Stimulated activated effector memory CD8-positive, alpha-beta T cell treated with anti-CD3 and anti-CD28 coated beads, Interleukin-12 subunit alpha, Interleukin-12 subunit beta, amount 100 ng/mL, for 72 hours (primary cell): Measurements from ENCODE around the gene MAML3.
A peak's percentile ranks its signal among the peaks of the same experiment; 100 is the strongest.

Experiments used
- ATAC-seq: fragments of 150-1000 bp; cut with Tn5 transposase; 2 replicates; pipeline ENCODE4 v1.10.0; 2021
- DNase-seq, 2 donors: peaks; one replicate each; pipeline ENCODE4 v3.0.0; 2021 to 2022; ENCODE audit warnings: low spot score in 2 of 2
- H3K27ac Mint-ChIP-seq: one replicate; pipeline ENCODE4 v1.8.0; 2022; ENCODE audit warnings: mild to moderate bottlenecking, mixed read lengths
- H3K36me3 Mint-ChIP-seq: one replicate; pipeline ENCODE4 v1.8.0; 2022; ENCODE audit warnings: mild to moderate bottlenecking, mixed read lengths
- H3K4me1 Mint-ChIP-seq: one replicate; pipeline ENCODE4 v1.8.0; 2022; ENCODE audit warnings: mixed read lengths
- H3K4me3 Mint-ChIP-seq: one replicate; pipeline ENCODE4 v1.8.0; 2022; ENCODE audit warnings: mild to moderate bottlenecking, mixed read lengths
- H3K9me3 Mint-ChIP-seq: one replicate; pipeline ENCODE4 v1.8.0; 2022; ENCODE audit warnings: mixed read lengths

The MAML3 gene

DNA sequence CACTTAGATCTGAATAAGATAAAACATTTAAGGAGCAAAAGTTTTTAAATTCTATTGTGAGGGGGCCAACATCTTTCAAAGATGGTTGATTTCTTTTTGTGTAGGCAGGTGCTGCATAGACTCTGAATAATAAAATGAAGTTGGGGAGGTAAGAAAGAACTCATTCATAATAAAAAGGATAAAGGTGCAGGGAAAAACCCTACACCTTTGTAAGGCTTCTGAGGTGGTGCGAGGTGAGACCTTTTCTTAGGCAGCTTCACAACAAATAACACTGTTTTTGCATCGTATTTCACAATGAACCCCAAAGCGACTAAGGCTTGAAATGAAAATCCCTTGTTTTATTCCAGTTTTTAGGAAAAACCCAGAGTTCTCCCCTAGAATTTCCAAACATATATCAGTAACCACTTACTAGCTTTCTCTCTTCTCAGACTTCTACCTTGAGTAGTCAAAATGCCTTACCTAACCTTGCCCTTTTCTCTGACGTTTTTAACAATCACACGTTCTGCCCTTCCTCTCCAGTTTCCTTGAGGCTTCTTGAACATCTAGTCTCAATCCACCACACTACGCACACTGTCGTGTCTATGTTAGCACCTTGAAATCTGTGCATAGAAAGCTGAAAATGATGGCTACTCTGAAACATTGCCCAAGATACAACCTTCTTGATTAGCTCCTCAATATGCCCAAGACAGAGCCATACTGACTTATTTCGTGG is 30.2 kb downstream of the MAML3 start:
- H3K9me3 Mint-ChIP-seq: no peaks in the 10 kb centered on the region
- no peaks in the 10 kb centered on the region for H3K36me3 Mint-ChIP-seq
- H3K4me3 Mint-ChIP-seq: no peak overlapping the region
- no peak for ATAC-seq
- DNase-seq: no peak
- H3K27ac Mint-ChIP-seq: no peak overlapping the region
- no peaks in the 10 kb centered on the region for H3K4me1 Mint-ChIP-seq

DNA sequence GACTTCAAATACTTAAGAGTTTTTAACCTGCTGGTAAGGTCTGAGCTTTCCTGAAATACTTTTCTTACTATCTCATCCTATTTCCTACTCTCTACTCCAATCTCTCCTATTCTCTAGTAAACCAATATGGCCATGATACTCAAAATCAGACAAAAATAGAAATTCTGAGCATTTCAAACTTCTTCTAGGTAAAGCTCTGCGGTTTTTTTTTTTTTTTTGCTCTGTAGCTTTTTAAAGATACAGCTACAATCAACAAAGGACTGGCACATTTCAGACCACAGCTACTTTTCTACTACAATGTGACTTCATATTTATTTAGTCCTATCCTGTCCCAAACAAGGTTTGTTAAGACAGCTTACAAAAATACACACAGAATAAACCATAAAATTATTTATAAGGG is 31.1 kb downstream of the MAML3 start:
- no peak overlapping the region for H3K4me3 Mint-ChIP-seq
- no peaks in the 10 kb centered on the region for H3K9me3 Mint-ChIP-seq
- no peak overlapping the region for H3K27ac Mint-ChIP-seq
- H3K36me3 Mint-ChIP-seq: no peaks in the 10 kb centered on the region
- no peaks in the 10 kb centered on the region for H3K4me1 Mint-ChIP-seq
- DNase-seq (no peak), ATAC-seq (no peak)

DNA sequence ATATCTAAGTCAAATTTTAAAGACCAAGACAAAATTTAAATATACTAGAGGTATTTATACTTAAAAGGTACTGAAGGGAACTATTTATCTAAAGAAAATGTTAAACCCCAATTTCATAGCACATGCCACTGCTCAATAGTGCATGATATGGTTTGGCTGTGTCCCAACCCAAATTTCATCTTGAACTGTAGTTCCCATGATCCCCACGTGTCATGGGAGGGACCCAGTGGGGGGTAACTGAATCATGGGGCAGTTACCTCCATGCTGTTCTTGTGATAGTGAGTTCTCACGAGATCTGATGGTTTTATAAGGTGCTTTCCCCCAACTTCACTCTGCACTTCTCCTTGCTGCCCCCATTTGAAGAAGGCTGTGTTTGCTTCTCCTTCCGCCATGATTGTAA is 32.3 kb downstream of the MAML3 start:
- Mint-ChIP-seq H3K4me3 (no peak overlapping the region), H3K9me3 (no peaks in the 10 kb centered on the region), H3K4me1 (peaks cover 6% of the 10 kb centered on the region), H3K36me3 (no peaks in the 10 kb centered on the region), H3K27ac (no peak overlapping the region)
- ATAC-seq (no peak), DNase-seq (no peak)

- peaks cover 21% of the 10 kb centered on the region for H3K4me1 Mint-ChIP-seq
- H3K9me3 Mint-ChIP-seq: no peaks in the 10 kb centered on the region
- DNase-seq (no peak), ATAC-seq (no peak)
- no peaks in the 10 kb centered on the region for H3K36me3 Mint-ChIP-seq
- no peak overlapping the region for H3K27ac Mint-ChIP-seq
- H3K4me3 Mint-ChIP-seq: no peak overlapping the region
Observed at GRCh38 chr4:140118931-140119640, 34.9 kb downstream of the MAML3 start.

DNA sequence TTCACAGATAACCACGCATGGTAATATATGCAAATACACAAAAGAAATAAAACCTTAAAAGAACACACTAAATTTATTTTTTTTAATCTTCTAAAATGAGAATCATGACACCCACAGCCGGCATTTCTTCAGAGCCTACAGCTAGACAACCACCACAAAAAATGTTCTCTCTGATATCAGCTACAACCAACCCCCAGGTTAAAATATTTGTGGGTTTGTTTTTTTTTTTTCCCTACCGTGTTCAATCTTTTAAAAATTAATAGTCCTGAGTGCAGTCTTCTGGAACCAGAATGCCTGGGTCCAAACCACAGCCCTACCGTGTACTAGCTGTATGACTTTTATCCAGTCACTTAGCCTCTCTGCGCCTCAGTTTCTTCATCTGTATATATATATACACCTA is 36.0 kb downstream of the MAML3 start:
- Mint-ChIP-seq H3K4me3 (no peak overlapping the region), H3K4me1 (peaks cover 25% of the 10 kb centered on the region)
- ATAC-seq: no peak

GRCh38 chr4:140116442-140117104 is 37.4 kb downstream of the MAML3 start:
- no peak for DNase-seq
- peak; percentile 99 for ATAC-seq
- H3K4me1 Mint-ChIP-seq: peaks cover 25% of the 10 kb centered on the region
- H3K27ac Mint-ChIP-seq: peak overlapping the region; percentile 74
- H3K9me3 Mint-ChIP-seq: no peaks in the 10 kb centered on the region
- H3K4me3 Mint-ChIP-seq: no peak overlapping the region
- no peaks in the 10 kb centered on the region for H3K36me3 Mint-ChIP-seq

More for the DNA sequence above, 36.0 kb downstream of the MAML3 start:
- H3K27ac Mint-ChIP-seq: no peak overlapping the region
- DNase-seq: no peak
- H3K36me3 Mint-ChIP-seq: no peaks in the 10 kb centered on the region
- no peaks in the 10 kb centered on the region for H3K9me3 Mint-ChIP-seq

- Mint-ChIP-seq H3K4me3 (no peak overlapping the region), H3K4me1 (peaks cover 25% of the 10 kb centered on the region), H3K36me3 (no peaks in the 10 kb centered on the region), H3K9me3 (no peaks in the 10 kb centered on the region), H3K27ac (no peak overlapping the region)
- DNase-seq (no peak), ATAC-seq (no peak)
Observed at GRCh38 chr4:140115140-140115539, 38.8 kb downstream of the MAML3 start.

DNA sequence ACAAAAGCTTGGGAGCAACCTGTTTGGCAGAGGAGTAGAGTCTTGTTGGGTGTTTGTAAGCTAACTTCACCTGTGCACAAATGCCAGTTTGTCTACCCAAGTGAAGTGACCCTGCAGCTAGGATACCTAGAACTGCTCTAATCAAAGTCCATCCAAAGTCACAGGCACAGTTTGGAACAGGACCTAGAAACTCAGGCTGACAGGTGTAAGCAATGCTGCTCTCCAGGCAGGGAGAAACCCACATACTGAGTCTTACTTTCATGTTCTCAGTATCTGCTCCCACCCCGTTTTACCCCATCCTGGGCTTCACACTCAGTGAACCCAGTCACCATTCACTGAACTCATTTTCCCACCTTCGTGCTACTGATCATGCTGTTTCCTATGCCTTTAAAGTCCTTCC is 40.3 kb downstream of the MAML3 start:
- Mint-ChIP-seq H3K27ac (no peak overlapping the region), H3K4me3 (no peak overlapping the region)

GRCh38 chr4:140112576-140112975 is 41.4 kb downstream of the MAML3 start:
- peaks cover 36% of the 10 kb centered on the region for H3K4me1 Mint-ChIP-seq
- no peaks in the 10 kb centered on the region for H3K36me3 Mint-ChIP-seq
- no peak overlapping the region for H3K27ac Mint-ChIP-seq
- DNase-seq (no peak), ATAC-seq (no peak)
- H3K4me3 Mint-ChIP-seq: no peak overlapping the region
- H3K9me3 Mint-ChIP-seq: no peaks in the 10 kb centered on the region

More for the DNA sequence above, 40.3 kb downstream of the MAML3 start:
- DNase-seq (no peak), ATAC-seq (no peak)
- H3K9me3 Mint-ChIP-seq: no peaks in the 10 kb centered on the region
- peaks cover 29% of the 10 kb centered on the region for H3K4me1 Mint-ChIP-seq
- H3K36me3 Mint-ChIP-seq: no peaks in the 10 kb centered on the region

GRCh38 chr4:140111256-140111655 is 42.7 kb downstream of the MAML3 start:
- no peak overlapping the region for H3K27ac Mint-ChIP-seq

DNA sequence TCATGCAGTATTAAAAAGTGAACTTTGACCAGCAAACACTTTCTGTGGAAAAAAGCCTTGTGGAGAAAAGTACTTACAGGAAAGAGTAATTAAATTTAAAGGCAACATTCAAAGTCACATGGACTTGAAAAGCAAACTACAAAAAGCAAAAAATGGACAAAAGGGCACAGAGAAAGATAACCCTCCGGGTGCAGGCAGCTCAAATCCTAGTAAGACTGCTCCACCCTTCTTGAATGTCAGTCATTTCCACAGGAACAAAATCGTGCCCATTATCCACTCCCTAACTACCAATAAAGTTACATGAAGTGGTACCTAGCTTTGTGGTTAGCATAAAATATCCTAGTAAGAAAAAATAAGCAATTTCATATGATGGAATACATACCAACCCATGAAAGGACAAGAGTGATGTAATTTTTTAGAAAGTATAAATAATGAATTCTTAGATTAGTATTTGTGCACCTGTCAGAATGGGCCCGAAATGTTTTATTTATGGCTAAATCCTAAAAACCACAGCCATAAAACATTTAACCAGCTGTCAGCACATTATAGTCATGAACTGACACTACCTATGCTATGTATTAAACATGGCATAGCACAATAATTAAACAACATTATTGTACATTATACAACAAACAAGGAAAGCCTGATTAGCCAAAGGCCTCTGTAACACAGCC is 43.3 kb downstream of the MAML3 start:
- peaks cover 29% of the 10 kb centered on the region for H3K4me1 Mint-ChIP-seq
- no peak overlapping the region for H3K27ac Mint-ChIP-seq
- no peak overlapping the region for H3K4me3 Mint-ChIP-seq
- DNase-seq (no peak), ATAC-seq (no peak)
- peaks cover 6% of the 10 kb centered on the region for H3K36me3 Mint-ChIP-seq
- H3K9me3 Mint-ChIP-seq: no peaks in the 10 kb centered on the region

More at GRCh38 chr4:140111256-140111655, 42.7 kb downstream of the MAML3 start:
- DNase-seq (no peak), ATAC-seq (no peak)
- Mint-ChIP-seq H3K9me3 (no peaks in the 10 kb centered on the region), H3K4me3 (no peak overlapping the region), H3K36me3 (peaks cover 3% of the 10 kb centered on the region), H3K4me1 (peaks cover 29% of the 10 kb centered on the region)

DNA sequence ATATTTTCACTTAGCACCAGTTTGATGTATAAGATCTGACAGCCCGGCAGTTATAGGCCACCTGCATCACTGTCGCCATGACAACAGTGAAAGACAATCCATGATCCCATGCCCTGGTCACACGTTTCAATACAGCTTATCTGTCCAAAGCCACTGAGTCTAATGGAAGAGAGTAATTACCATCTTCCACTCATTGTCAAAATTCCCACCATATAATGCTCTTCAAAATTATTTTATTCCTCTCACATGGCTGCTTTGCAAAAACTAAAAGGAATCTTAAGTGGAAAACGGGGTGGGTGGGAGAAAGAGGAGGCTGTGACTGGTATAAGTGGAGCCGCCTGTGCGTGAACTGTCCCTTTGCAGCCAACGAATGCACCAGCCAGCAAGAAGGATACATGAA is 44.2 kb downstream of the MAML3 start:
- Mint-ChIP-seq H3K27ac (no peak overlapping the region), H3K9me3 (no peaks in the 10 kb centered on the region), H3K4me3 (no peak overlapping the region), H3K4me1 (peaks cover 28% of the 10 kb centered on the region), H3K36me3 (peaks cover 11% of the 10 kb centered on the region)
- ATAC-seq (no peak), DNase-seq (no peak)

DNA sequence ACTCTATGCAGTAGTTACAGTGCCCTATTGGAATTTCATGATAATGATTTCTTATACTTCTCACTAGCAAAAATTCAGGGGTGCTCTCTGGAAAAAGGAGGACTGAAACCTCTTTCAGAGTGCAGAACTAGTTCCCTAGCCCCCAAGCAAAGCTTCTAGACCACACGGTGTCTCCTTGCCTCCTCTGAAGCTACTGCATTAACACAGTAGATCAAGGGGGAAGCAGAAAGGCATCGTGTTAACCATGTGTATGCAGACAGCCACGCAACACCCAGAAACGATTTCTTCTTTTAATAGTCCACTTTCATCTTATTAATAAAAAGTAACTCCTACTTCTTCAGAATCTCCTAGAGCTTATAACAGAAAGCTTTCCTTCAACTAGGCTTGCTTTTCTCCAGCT is 44.7 kb downstream of the MAML3 start:
- no peak for ATAC-seq
- DNase-seq: no peak
- Mint-ChIP-seq H3K9me3 (no peaks in the 10 kb centered on the region), H3K36me3 (peaks cover 11% of the 10 kb centered on the region), H3K4me1 (peaks cover 29% of the 10 kb centered on the region), H3K27ac (no peak overlapping the region), H3K4me3 (no peak overlapping the region)

GRCh38 chr4:140108713-140109230 is 45.2 kb downstream of the MAML3 start:
- ATAC-seq (no peak), DNase-seq (no peak)
- H3K4me1 Mint-ChIP-seq: peaks cover 24% of the 10 kb centered on the region
- H3K36me3 Mint-ChIP-seq: peaks cover 12% of the 10 kb centered on the region
- H3K9me3 Mint-ChIP-seq: no peaks in the 10 kb centered on the region
- H3K27ac Mint-ChIP-seq: no peak overlapping the region
- no peak overlapping the region for H3K4me3 Mint-ChIP-seq

GRCh38 chr4:140108243-140108642 is 45.7 kb downstream of the MAML3 start:
- no peak for ATAC-seq
- peaks cover 17% of the 10 kb centered on the region for H3K36me3 Mint-ChIP-seq
- no peak for DNase-seq
- H3K4me3 Mint-ChIP-seq: no peak overlapping the region
- no peaks in the 10 kb centered on the region for H3K9me3 Mint-ChIP-seq
- H3K4me1 Mint-ChIP-seq: peaks cover 27% of the 10 kb centered on the region
- H3K27ac Mint-ChIP-seq: no peak overlapping the region
